ENCODE results near the gene PHF1. TPM values are rescaled to one million over a fixed set of nuclear protein-coding genes. Genes with fewer than 3 reads are reported as not detected.

The PHF1 gene
- total and polyA plus RNA-seq, 2 of the 13 experiments (the other 11 are each of a cell fraction or from before 2014, with no cell fraction given), result 25.4 to 61.9 TPM

- no peak for TF ChIP-seq ZNF556 (CRISPR knock-in tag; IDR thresholded peaks at IDR 0.05; ENCODE audit: borderline replicate concordance)
- TF ChIP-seq ZNF552 (CRISPR knock-in tag; IDR thresholded peaks at IDR 0.05; ENCODE audit: borderline replicate concordance), result no peak
- TF ChIP-seq THAP7 (CRISPR knock-in tag; IDR thresholded peaks at IDR 0.05), result no peak
- TF ChIP-seq, protein P1, sequence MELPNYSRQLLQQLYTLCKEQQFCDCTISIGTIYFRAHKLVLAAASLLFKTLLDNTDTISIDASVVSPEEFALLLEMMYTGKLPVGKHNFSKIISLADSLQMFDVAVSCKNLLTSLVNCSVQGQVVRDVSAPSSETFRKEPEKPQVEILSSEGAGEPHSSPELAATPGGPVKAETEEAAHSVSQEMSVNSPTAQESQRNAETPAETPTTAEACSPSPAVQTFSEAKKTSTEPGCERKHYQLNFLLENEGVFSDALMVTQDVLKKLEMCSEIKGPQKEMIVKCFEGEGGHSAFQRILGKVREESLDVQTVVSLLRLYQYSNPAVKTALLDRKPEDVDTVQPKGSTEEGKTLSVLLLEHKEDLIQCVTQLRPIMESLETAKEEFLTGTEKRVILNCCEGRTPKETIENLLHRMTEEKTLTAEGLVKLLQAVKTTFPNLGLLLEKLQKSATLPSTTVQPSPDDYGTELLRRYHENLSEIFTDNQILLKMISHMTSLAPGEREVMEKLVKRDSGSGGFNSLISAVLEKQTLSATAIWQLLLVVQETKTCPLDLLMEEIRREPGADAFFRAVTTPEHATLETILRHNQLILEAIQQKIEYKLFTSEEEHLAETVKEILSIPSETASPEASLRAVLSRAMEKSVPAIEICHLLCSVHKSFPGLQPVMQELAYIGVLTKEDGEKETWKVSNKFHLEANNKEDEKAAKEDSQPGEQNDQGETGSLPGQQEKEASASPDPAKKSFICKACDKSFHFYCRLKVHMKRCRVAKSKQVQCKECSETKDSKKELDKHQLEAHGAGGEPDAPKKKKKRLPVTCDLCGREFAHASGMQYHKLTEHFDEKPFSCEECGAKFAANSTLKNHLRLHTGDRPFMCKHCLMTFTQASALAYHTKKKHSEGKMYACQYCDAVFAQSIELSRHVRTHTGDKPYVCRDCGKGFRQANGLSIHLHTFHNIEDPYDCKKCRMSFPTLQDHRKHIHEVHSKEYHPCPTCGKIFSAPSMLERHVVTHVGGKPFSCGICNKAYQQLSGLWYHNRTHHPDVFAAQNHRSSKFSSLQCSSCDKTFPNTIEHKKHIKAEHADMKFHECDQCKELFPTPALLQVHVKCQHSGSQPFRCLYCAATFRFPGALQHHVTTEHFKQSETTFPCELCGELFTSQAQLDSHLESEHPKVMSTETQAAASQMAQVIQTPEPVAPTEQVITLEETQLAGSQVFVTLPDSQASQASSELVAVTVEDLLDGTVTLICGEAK (IDR thresholded peaks at IDR 0.05), result no peak
- TF ChIP-seq, protein P1 (CRISPR knock-in tag; IDR thresholded peaks at IDR 0.05), result no peak
- TF ChIP-seq, protein P2, sequence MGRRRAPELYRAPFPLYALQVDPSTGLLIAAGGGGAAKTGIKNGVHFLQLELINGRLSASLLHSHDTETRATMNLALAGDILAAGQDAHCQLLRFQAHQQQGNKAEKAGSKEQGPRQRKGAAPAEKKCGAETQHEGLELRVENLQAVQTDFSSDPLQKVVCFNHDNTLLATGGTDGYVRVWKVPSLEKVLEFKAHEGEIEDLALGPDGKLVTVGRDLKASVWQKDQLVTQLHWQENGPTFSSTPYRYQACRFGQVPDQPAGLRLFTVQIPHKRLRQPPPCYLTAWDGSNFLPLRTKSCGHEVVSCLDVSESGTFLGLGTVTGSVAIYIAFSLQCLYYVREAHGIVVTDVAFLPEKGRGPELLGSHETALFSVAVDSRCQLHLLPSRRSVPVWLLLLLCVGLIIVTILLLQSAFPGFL (CRISPR knock-in tag; IDR thresholded peaks at IDR 0.05), result 0 out of 2 replicates have a peak, but pooled peaks have one; percentile 68
- TF ChIP-seq PHF5A (CRISPR knock-in tag; IDR thresholded peaks at IDR 0.05; ENCODE audit: low read depth, unreplicated experiment), result no peak
- no peak for TF ChIP-seq ZNF563 (CRISPR knock-in tag; IDR thresholded peaks at IDR 0.05)
- peak; percentile 2; the same call in 1 of the 2 replicates for TF ChIP-seq IRX3 (CRISPR knock-in tag; IDR thresholded peaks at IDR 0.05; ENCODE audit: borderline replicate concordance, low read depth)
- TF ChIP-seq DDIT3 (CRISPR knock-in tag; IDR thresholded peaks at IDR 0.05), result no peak
- TF ChIP-seq RELA (CRISPR knock-in tag; IDR thresholded peaks at IDR 0.05), result no peak
- TF ChIP-seq ZNF777 (CRISPR knock-in tag; IDR thresholded peaks at IDR 0.05), result no peak
- 0 out of 2 replicates have a peak, but pooled peaks have one; percentile 67 for TF ChIP-seq GPN1 (CRISPR knock-in tag; IDR thresholded peaks at IDR 0.05; ENCODE audit: borderline replicate concordance)
- TF ChIP-seq, protein P3, sequence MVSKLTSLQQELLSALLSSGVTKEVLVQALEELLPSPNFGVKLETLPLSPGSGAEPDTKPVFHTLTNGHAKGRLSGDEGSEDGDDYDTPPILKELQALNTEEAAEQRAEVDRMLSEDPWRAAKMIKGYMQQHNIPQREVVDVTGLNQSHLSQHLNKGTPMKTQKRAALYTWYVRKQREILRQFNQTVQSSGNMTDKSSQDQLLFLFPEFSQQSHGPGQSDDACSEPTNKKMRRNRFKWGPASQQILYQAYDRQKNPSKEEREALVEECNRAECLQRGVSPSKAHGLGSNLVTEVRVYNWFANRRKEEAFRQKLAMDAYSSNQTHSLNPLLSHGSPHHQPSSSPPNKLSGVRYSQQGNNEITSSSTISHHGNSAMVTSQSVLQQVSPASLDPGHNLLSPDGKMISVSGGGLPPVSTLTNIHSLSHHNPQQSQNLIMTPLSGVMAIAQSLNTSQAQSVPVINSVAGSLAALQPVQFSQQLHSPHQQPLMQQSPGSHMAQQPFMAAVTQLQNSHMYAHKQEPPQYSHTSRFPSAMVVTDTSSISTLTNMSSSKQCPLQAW (CRISPR knock-in tag; IDR thresholded peaks at IDR 0.05), result no peak
- TF ChIP-seq PHF8 (CRISPR knock-in tag; IDR thresholded peaks at IDR 0.05), result peak; percentile 10; the same call in 1 of the 2 replicates
Measured at GRCh38 chr6:33391922-33392594, 18.8 kb upstream of the PHF1 start (continued).
